Forelimb muscle (tissue), 1 donor: ENCODE measurements around the gene HFE. TPM values are rescaled to one million over a fixed set of nuclear protein-coding genes. Genes with fewer than 3 reads are reported as not detected.
A peak's percentile ranks its signal among the peaks of the same experiment; 100 is the strongest.
"Not testable (repeated sequence)": the region's sequence is repeated elsewhere in the genome, so short reads cannot be mapped to it uniquely, and the experiment has no call there.

Experiments used
- DNase-seq: peaks from one replicate; pipeline ENCODE4 v3.0.0-alpha.2; 2013; ENCODE audit warnings: low read depth
- polyA plus RNA-seq: library from polyadenylated mRNA; unstranded; fragments of 120-200 nt; gene quantifications from one replicate; pipeline ENCODE4 v1.2.1, GENCODE V29; 2013; ENCODE audit not compliant: insufficient read length

HFE gene
- polyA plus RNA-seq, 1 donor = 3.6 TPM

- DNase-seq = no peak
Measured at GRCh38 chr6:26059941-26060340, 27.3 kb upstream of the HFE start.

GRCh38 chr6:26064619-26065257 is 22.5 kb upstream of the HFE start:
- DNase-seq = no peak

GRCh38 chr6:26065952-26066380 is 21.3 kb upstream of the HFE start:
- no peak for DNase-seq

GRCh38 chr6:26067367-26067766 is 19.9 kb upstream of the HFE start:
- no peak for DNase-seq

- DNase-seq = no peak
Measured at GRCh38 chr6:26068036-26068435, 19.2 kb upstream of the HFE start.

GRCh38 chr6:26071135-26071534 is 16.1 kb upstream of the HFE start:
- DNase-seq = no peak

- no peak for DNase-seq
Measured at GRCh38 chr6:26075063-26075717, 12.0 kb upstream of the HFE start.

GRCh38 chr6:26078066-26078465 is 9.2 kb upstream of the HFE start:
- not testable (repeated sequence) for DNase-seq

GRCh38 chr6:26081096-26081495 is 6.1 kb upstream of the HFE start:
- DNase-seq = not testable (repeated sequence)

- no peak for DNase-seq
Measured at GRCh38 chr6:26086211-26086610, 1.0 kb upstream of the HFE start.

GRCh38 chr6:26088344-26088743 is 1.1 kb downstream of the HFE start:
- no peak for DNase-seq

- DNase-seq = no peak
Measured at GRCh38 chr6:26089272-26089671, 2.0 kb downstream of the HFE start.

GRCh38 chr6:26092443-26092842 is 5.2 kb downstream of the HFE start:
- no peak for DNase-seq

- no peak for DNase-seq
Measured at GRCh38 chr6:26094036-26094435, 6.8 kb downstream of the HFE start.

- peak; percentile 52 for DNase-seq
Measured at GRCh38 chr6:26097268-26097875, 10.1 kb downstream of the HFE start.

- DNase-seq = no peak
Measured at GRCh38 chr6:26103141-26103769, 16.0 kb downstream of the HFE start.

- DNase-seq = peak; percentile 89
Measured at GRCh38 chr6:26103770-26104456, 16.7 kb downstream of the HFE start.

- DNase-seq = no peak
Measured at GRCh38 chr6:26104457-26105108, 17.4 kb downstream of the HFE start.

- no peak for DNase-seq
Measured at GRCh38 chr6:26105109-26105730, 18.0 kb downstream of the HFE start.

- no peak for DNase-seq
Measured at GRCh38 chr6:26105842-26106241, 18.6 kb downstream of the HFE start.

- no peak for DNase-seq
Measured at GRCh38 chr6:26107935-26108334, 20.7 kb downstream of the HFE start.
